Stomach (tissue), 9 donors: ENCODE results near the gene CAPN2. TPM values are rescaled to one million over a fixed set of nuclear protein-coding genes. Genes with fewer than 3 reads are reported as not detected.

Experiments
- DNase-seq, 2 donors: peaks; one replicate each; pipeline versions ENCODE4 v3.0.0 to v3.0.0-alpha.2; 2013 to 2019
- H3K27ac ChIP-seq, 5 donors: fragments of 200-600 bp in 4 of 5; sonication (generic) in 4 of 5; one replicate each; pipeline ENCODE4 v1.5.1; 2013 to 2019; ENCODE audit warnings: mild to moderate bottlenecking in 1 of 5, moderate library complexity in 1 of 5
- H3K27me3 ChIP-seq, 3 donors: fragments of 200-600 bp; sonication (generic); one replicate each; pipeline ENCODE4 v1.5.1; 2017 to 2019; ENCODE audit warnings: mixed run types in 1 of 3
- H3K36me3 ChIP-seq, 4 donors: fragments of 200-600 bp; sonication (generic); 1 replicate in 3 of 4; 2 replicates in 1 of 4; pipeline ENCODE4 v1.5.1; 2016 to 2019
- H3K4me1 ChIP-seq, 4 donors: fragments of 200-600 bp; sonication (generic); one replicate each; pipeline ENCODE4 v1.5.1; 2016 to 2019
- H3K4me3 ChIP-seq, 4 donors: fragments of 200-600 bp; sonication (generic) in 3 of 4; one replicate each; pipeline ENCODE4 v1.5.1; 2016 to 2019; ENCODE audit warnings: mild to moderate bottlenecking in 1 of 4
- H3K9me3 ChIP-seq, 4 donors: fragments of 200-600 bp; sonication (generic); one replicate each; pipeline ENCODE4 v1.5.1; 2016 to 2019
- CTCF ChIP-seq, 7 experiments: fragments of 450-650 bp in 4 of 7; fragments of 200-600 bp in 3 of 7; sonication (generic) in 3 of 7; IDR thresholded peaks; one replicate each; pipeline ENCODE4 v1.5.1; 2016 to 2019; ENCODE audit warnings: antibody characterized with exemption in 7 of 7, control low read depth in 2 of 7, mild to moderate bottlenecking in 1 of 7
- EP300 ChIP-seq: sonication (generic); formaldehyde crosslinking; IDR thresholded peaks from one replicate; pipeline ENCODE4 v1.6.1; 2017; ENCODE audit warnings: antibody characterized with exemption
- POLR2A ChIP-seq, 4 donors: fragments of 450-650 bp; IDR thresholded peaks; one replicate each; pipeline ENCODE4 v1.6.1; 2016; ENCODE audit warnings: antibody characterized with exemption in 4 of 4, control low read depth in 2 of 4, mild to moderate bottlenecking in 1 of 4, moderate library complexity in 1 of 4
- POLR2AphosphoS5 ChIP-seq, 3 donors: sonication (generic); formaldehyde crosslinking; IDR thresholded peaks; one replicate each; pipeline ENCODE4 v1.6.1; 2016; ENCODE audit warnings: antibody characterized with exemption in 3 of 3
- WGBS, 5 donors: extraction: QIAGEN DNeasy Blood & Tissue Kit in 3 of 5; methylation state at CpG; one replicate each; pipeline versions ENCODE4 v1.1.5 to v1.1.7; 2013 to 2018; 5-methylcytosine and 5-hydroxymethylcytosine counted together
- intact Hi-C: fragments of 100-400 bp; cut with DNase I; formaldehyde crosslinking; loops from one replicate; pipeline ENCODE4 v1.15.1; 2023; ENCODE audit warnings: low total_unique reads
- polyA plus RNA-seq, 3 donors: library from polyadenylated mRNA; stranded (reverse); fragments of 200-250 nt; gene quantifications; one replicate each; pipeline ENCODE4 v1.2.3, GENCODE V29; 2013
- total RNA-seq, 5 donors: library from RNA; depleted of rRNA; stranded (reverse); fragments of >200 nt; gene quantifications; one replicate each; pipeline versions ENCODE4 v1.1.0 to v1.2.3, GENCODE V29; 2014 to 2016
- donor health status: healthy with polysubstance abuse.
- donor health status: Bipolar disorder and iron deficiency.
- donor health status: healthy.

Gene CAPN2
- total and polyA plus RNA-seq, 8 donors: 128 to 739 (median 230) TPM

- H3K27ac ChIP-seq: peak overlapping the region; percentile 8 to 94 (median 89)
- peaks cover 67 to 90% (median 84%) of the 10 kb centered on the region in 4 donors for H3K4me1 ChIP-seq
- DNase-seq: peak in 1 of 2 donors; percentile 55
- intact Hi-C loops: no loop called here
- no peaks in the 10 kb centered on the region for H3K27me3 ChIP-seq
- H3K36me3 ChIP-seq: peaks cover 0 to 33% (median 11%) of the 10 kb centered on the region in 4 donors
- WGBS, 5 donors: 35 to 49% (median 43%) methylated on average over 4 of the region's 4 CpGs
- no peak overlapping the region for H3K4me3 ChIP-seq
- H3K9me3 ChIP-seq: no peaks in the 10 kb centered on the region
- TF ChIP-seq POLR2A (IDR thresholded peaks at IDR 0.05) (no peak), EP300 (no peak), POLR2AphosphoS5 (IDR thresholded peaks at IDR 0.05) (no peak), CTCF (IDR thresholded peaks at IDR 0.05) (no peak)
Observed at GRCh38 chr1:223730479-223731132, 18.3 kb downstream of the CAPN2 start.

DNA sequence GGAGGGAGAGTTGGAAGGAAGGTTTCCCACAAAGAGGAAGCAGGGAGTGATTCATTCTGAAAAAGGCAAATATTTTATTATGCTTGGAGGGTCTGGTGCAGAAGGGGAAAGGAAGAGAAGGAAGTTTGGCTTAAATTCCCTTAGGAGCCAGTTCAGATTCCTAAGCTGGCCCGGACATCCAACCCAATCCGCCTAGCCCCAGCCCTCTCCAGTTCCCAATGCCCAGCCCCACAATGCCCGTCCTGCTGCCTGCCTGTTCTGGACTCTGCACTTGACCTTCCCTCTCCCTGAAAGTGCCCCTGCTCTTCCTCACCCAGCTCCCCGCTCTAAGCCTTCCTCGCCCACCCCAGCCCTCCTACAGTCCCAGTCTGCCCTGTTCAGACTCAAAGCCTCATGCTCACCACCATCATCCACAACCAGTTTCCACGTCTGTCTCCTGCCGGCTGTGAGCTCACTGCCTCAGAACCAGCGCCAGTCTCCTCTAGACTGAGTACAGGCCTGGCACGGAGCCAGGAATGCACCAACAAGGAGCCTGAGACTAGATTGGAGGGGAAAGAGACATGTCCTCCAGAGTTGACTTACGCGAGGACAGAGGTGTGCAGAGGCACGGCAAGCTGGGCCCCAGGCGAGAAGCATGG is 18.9 kb downstream of the CAPN2 start:
- no peaks in the 10 kb centered on the region for H3K27me3 ChIP-seq
- no peaks in the 10 kb centered on the region for H3K9me3 ChIP-seq
- no peak overlapping the region for H3K4me3 ChIP-seq
- TF ChIP-seq POLR2AphosphoS5 (IDR thresholded peaks at IDR 0.05) (peak in 1 of 3 donors; percentile 35), CTCF (IDR thresholded peaks at IDR 0.05) (no peak)
- peaks cover 60 to 90% (median 84%) of the 10 kb centered on the region in 4 donors for H3K4me1 ChIP-seq
- WGBS, 5 donors: 36 to 52% (median 39%) methylated on average over 13 of the region's 13 CpGs
- peak overlapping the region; percentile 50 to 94 (median 89) for H3K27ac ChIP-seq
- H3K36me3 ChIP-seq: peaks cover 0 to 33% (median 9%) of the 10 kb centered on the region in 4 donors
- intact Hi-C loops: no loop called here
- DNase-seq: peak; percentile 82 to 88

- peak; percentile 64 to 78 for DNase-seq
- Histone ChIP-seq H3K27me3 (no peaks in the 10 kb centered on the region), H3K27ac (peak overlapping the region; percentile 83 to 94 (median 89)), H3K4me3 (peak overlapping the region in 1 of 4 donors; percentile 2), H3K9me3 (no peaks in the 10 kb centered on the region), H3K4me1 (peaks cover 56 to 90% (median 84%) of the 10 kb centered on the region in 4 donors), H3K36me3 (peaks cover 0 to 30% (median 8%) of the 10 kb centered on the region in 4 donors)
- 27 to 40% (median 38%) methylated on average over 6 of the region's 6 CpGs for WGBS, 5 donors
- TF ChIP-seq CTCF (IDR thresholded peaks at IDR 0.05): no peak
- TF ChIP-seq POLR2A (IDR thresholded peaks at IDR 0.05): no peak
- peak in 1 of 3 donors; percentile 18 for TF ChIP-seq POLR2AphosphoS5 (IDR thresholded peaks at IDR 0.05)
- intact Hi-C loops: no loop called here
Observed at GRCh38 chr1:223732993-223733798, 20.9 kb downstream of the CAPN2 start.
